ENCODE results near the gene TUBB3.

DNA sequence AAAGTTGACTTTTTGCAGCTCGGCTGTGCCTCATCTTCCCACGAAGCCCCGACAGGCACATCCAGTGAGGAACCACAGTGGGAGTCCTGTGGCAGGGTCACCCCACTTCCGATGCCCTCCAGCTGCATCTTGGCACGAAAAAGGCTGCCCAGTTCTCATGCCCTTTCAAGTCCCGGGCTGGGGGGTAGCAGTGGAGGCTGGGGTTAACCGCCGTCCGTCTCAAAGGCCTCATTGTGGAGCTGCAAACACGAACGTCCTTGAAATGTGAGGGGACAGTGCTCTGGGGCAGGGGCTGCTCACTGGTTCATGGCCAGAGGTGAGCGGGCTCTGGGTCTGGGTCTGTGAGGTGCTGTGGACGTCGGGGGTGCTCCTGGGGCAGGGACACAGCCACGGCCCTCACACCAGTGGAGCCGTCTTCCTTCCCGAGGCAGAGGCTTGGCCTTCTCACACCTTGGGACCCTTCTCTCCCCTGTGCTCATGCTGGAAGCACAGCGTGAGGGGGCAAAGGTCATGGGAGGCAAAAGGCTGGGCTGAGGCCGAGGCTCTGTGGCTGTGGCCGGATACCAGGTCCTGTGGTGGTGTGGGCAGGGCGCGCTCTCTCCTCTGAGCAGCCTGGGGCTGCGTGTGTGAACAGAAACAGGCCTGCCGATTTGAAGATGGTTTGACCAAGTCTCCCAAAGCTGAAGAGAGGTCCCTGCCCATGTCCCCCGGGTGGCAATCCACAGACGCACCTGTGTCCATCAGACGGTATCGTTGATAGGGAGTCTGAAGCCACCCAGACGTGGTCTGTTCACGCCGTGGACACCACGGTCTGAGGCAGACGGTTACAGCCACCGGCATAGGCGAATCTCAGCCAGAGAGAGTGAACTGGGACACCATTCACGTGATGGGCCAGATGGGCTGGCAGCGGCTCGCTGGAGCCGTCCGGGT lies 7.6 kb upstream of the TUBB3 start:
- TF ChIP-seq CTCF (IDR thresholded peaks at IDR 0.05) (no peak), EZH2 (IDR thresholded peaks at IDR 0.05; ENCODE audit: borderline replicate concordance, insufficient read depth, low read depth, low read length, poor library complexity, severe bottlenecking) (no peak)

Measured in B cell (primary cell).